Suprapubic skin (tissue), 4 donors: Measurements from ENCODE around the gene ZBTB14.

ENCODE experiments used
- POLR2A ChIP-seq, 2 donors: fragments of 450-650 bp; IDR thresholded peaks; one replicate each; pipeline ENCODE4 v1.6.1; 2017; ENCODE audit warnings: antibody characterized with exemption in 2 of 2, mild to moderate bottlenecking in 2 of 2, moderate library complexity in 2 of 2
- POLR2AphosphoS5 ChIP-seq, 3 donors: sonication (generic); formaldehyde crosslinking; IDR thresholded peaks; one replicate each; pipeline ENCODE4 v1.6.1; 2017; ENCODE audit warnings: antibody characterized with exemption in 3 of 3
- TF ChIP-seq, protein P1 (sequence below), 2 donors: fragments of 200-600 bp in 1 of 2; fragments of 450-650 bp in 1 of 2; sonication (generic) in 1 of 2; IDR thresholded peaks; one replicate each; pipeline ENCODE4 v1.5.1; 2016 to 2019; ENCODE audit warnings: antibody characterized with exemption in 2 of 2, mild to moderate bottlenecking in 1 of 2, moderate library complexity in 1 of 2

DNA sequence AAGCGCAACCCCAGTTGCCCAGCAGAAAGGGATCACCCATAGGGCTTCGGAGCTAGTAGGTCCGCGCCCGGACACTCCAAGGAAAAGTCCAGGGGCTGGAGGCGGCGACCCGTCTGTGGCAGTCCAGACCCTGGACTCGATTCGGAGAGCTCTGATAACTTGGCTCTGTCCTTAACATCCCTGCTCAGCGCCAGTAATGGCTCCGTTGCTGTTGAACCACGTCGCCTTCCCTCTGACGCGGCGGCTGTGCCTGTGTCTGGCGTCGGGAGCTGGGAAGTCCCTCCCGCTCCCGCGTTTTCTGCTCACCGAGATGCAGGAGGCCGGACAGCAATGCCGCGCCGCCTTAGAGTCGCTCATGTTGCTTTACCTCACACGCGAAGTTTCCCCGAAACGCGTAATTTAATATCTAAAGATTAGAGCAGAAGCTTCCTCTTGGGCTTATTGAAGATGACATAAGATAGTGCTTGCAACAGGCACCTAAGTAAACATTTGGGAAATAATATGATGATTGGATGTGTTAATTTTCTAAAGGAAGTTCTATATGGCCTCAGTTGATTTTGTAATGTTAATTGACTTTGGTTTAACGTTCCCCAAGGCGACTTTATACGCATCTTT is 1.3 kb upstream of the ZBTB14 start:
- TF ChIP-seq, protein P1, sequence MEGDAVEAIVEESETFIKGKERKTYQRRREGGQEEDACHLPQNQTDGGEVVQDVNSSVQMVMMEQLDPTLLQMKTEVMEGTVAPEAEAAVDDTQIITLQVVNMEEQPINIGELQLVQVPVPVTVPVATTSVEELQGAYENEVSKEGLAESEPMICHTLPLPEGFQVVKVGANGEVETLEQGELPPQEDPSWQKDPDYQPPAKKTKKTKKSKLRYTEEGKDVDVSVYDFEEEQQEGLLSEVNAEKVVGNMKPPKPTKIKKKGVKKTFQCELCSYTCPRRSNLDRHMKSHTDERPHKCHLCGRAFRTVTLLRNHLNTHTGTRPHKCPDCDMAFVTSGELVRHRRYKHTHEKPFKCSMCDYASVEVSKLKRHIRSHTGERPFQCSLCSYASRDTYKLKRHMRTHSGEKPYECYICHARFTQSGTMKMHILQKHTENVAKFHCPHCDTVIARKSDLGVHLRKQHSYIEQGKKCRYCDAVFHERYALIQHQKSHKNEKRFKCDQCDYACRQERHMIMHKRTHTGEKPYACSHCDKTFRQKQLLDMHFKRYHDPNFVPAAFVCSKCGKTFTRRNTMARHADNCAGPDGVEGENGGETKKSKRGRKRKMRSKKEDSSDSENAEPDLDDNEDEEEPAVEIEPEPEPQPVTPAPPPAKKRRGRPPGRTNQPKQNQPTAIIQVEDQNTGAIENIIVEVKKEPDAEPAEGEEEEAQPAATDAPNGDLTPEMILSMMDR (IDR thresholded peaks at IDR 0.05): no peak
- TF ChIP-seq POLR2AphosphoS5 (IDR thresholded peaks at IDR 0.05): peak; percentile 16 to 76 (median 53)
- TF ChIP-seq POLR2A (IDR thresholded peaks at IDR 0.05): no peak
